T-helper 1 cell treated with Interleukin-12 subunit alpha and Interleukin-12 subunit beta and Interleukin-4 antibody, amounts not matched to agents 30 μg/mL and 1 μg/mL, for 36 hours (primary cell): ENCODE measurements around the gene SIT1.

Experiments
- H3K27ac Mint-ChIP-seq: one replicate; pipeline ENCODE4 v1.8.0; 2021; ENCODE audit warnings: mild to moderate bottlenecking, mixed read lengths
- H3K27me3 Mint-ChIP-seq: one replicate; pipeline ENCODE4 v1.8.0; 2021; ENCODE audit warnings: low read depth, mixed read lengths
- H3K36me3 Mint-ChIP-seq: one replicate; pipeline ENCODE4 v1.8.0; 2021; ENCODE audit warnings: low read depth, mixed read lengths
- H3K4me1 Mint-ChIP-seq: one replicate; pipeline ENCODE4 v1.8.0; 2021; ENCODE audit warnings: low read depth, mixed read lengths
- H3K4me3 Mint-ChIP-seq: one replicate; pipeline ENCODE4 v1.8.0; 2021; ENCODE audit warnings: mild to moderate bottlenecking, moderate library complexity, mixed read lengths
- H3K9me3 Mint-ChIP-seq: one replicate; pipeline ENCODE4 v1.8.0; 2021; ENCODE audit warnings: mixed read lengths

The SIT1 gene

GRCh38 chr9:35603986-35604577 lies 46.6 kb downstream of the SIT1 start:
- H3K4me3 Mint-ChIP-seq: peak overlapping the region; percentile 98
- H3K36me3 Mint-ChIP-seq: peaks cover 6% of the 10 kb centered on the region
- H3K4me1 Mint-ChIP-seq: peaks cover 31% of the 10 kb centered on the region
- H3K27me3 Mint-ChIP-seq: no peaks in the 10 kb centered on the region
- H3K9me3 Mint-ChIP-seq: no peaks in the 10 kb centered on the region
- peak overlapping the region; percentile 99 for H3K27ac Mint-ChIP-seq

GRCh38 chr9:35603506-35603985 lies 47.2 kb downstream of the SIT1 start:
- H3K27ac Mint-ChIP-seq: peak overlapping the region; percentile 99
- peaks cover 31% of the 10 kb centered on the region for H3K4me1 Mint-ChIP-seq
- peaks cover 6% of the 10 kb centered on the region for H3K36me3 Mint-ChIP-seq
- no peaks in the 10 kb centered on the region for H3K27me3 Mint-ChIP-seq
- no peaks in the 10 kb centered on the region for H3K9me3 Mint-ChIP-seq
- peak overlapping the region; percentile 98 for H3K4me3 Mint-ChIP-seq

GRCh38 chr9:35599763-35600604 lies 50.7 kb downstream of the SIT1 start:
- Mint-ChIP-seq H3K9me3 (peaks cover 3% of the 10 kb centered on the region), H3K4me3 (no peak overlapping the region), H3K27me3 (no peaks in the 10 kb centered on the region), H3K36me3 (no peaks in the 10 kb centered on the region), H3K27ac (no peak overlapping the region), H3K4me1 (peaks cover 18% of the 10 kb centered on the region)
